Measurements from ENCODE around the gene ELOB. TPM values are rescaled to one million over a fixed set of nuclear protein-coding genes. Genes with fewer than 3 reads are reported as not detected.

The ELOB gene
- total RNA-seq, 1 experiment from 2014 or later, result 319 TPM

DNA sequence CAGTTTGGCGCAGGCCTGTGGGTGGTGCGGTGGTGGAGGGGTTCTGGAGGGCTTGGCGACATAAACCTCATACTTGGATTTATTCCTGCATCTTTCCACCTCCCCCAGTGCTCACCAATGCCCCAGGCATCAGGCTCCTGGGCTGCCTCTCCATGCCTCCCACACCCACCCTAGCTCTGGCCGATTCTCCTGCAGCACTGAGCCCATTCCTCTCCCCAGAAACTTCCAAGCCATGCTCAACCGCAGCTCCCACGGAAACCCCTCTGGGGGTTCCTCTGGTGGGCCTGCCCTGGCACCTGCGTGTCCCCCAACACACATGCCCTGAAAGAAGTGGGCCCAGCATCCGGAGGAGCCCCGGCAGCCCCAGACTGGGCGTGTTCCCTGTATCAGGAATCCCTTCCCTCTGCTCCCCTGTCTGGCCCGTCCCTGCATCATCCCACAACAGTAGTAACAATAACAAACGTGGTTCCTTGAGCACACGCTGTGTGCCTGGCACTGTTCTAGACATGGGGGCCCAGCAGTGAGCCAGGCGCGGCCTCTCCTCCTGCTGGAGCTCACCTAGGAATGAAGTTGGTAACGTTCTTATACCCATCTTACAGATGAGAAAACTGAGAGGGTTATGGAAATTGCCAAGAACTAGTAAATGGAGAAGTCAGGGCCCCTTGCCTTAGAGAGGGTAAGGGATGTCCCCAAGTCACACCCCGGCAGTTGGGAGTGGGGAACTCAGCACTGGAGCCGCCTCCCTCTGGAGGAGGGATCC, 42.3 kb upstream of the ELOB start:
- no peaks in the 10 kb centered on the region for H3K9me3 Mint-ChIP-seq
- H3K36me3 Mint-ChIP-seq (ENCODE audit: insufficient read depth in 1 of 3, low read depth in 3 of 3), result no peaks in the 10 kb centered on the region; a peak in 1 of 7 replicates
- Histone ChIP-seq H3K9ac (ENCODE audit: extremely low read depth, insufficient read length, low read length) (no peak overlapping the region), H3K4ac (ENCODE audit: low read depth, low read length) (no peak overlapping the region), H2BK120ac (ENCODE audit: low read depth, low read length, poor library complexity, severe bottlenecking) (no peak overlapping the region), H3K79me2 (ENCODE audit: insufficient read depth, low read length) (no peaks in the 10 kb centered on the region), H3T11ph (ENCODE audit: low read length) (no peak overlapping the region), H3K4me1 (ENCODE audit: insufficient read depth, low read length) (no peaks in the 10 kb centered on the region), H3K56ac (ENCODE audit: insufficient read length, low read depth, low read length) (no peak overlapping the region), H4K5ac (ENCODE audit: insufficient read length, low read depth, low read length) (no peak overlapping the region), H3K23ac (ENCODE audit: insufficient read length, low read depth, low read length) (no peak overlapping the region), H3K23me2 (ENCODE audit: insufficient read length, low read depth, low read length, poor library complexity, severe bottlenecking) (no peaks in the 10 kb centered on the region), H2AFZ (ENCODE audit: low read length) (no peak overlapping the region), H2AK5ac (ENCODE audit: insufficient read length, low read length) (no peak overlapping the region), H2BK20ac (ENCODE audit: low read depth, low read length, poor library complexity, severe bottlenecking) (no peak overlapping the region), H4K8ac (replicated peaks; ENCODE audit: insufficient read length, low read depth, low read length) (no peak overlapping the region), H3K4me2 (ENCODE audit: insufficient read depth, insufficient read length, low read length) (no peak overlapping the region), H3K18ac (ENCODE audit: insufficient read length, low read depth, low read length) (no peak overlapping the region), H3K9me3 (ENCODE audit: control insufficient read depth, low read depth, low read length) (no peaks in the 10 kb centered on the region), H3K27ac (ENCODE audit: insufficient read length, low read depth, low read length) (no peak overlapping the region), H4K91ac (ENCODE audit: insufficient read length, low read depth, low read length) (no peak overlapping the region), H3K27me3 (ENCODE audit: insufficient read depth, low read length) (no peaks in the 10 kb centered on the region), H2BK12ac (ENCODE audit: insufficient read length, low read depth, low read length) (no peak overlapping the region), H3K79me1 (ENCODE audit: insufficient read depth, low read depth, low read length, poor library complexity, severe bottlenecking) (no peaks in the 10 kb centered on the region), H3K14ac (ENCODE audit: insufficient read depth, low read length) (no peak overlapping the region; the same call in 1 of the 2 replicates), H4K20me1 (ENCODE audit: control insufficient read depth, insufficient read depth, insufficient read length) (no peaks in the 10 kb centered on the region), H2BK5ac (ENCODE audit: insufficient read length, low read length) (no peak overlapping the region), H2BK15ac (ENCODE audit: low read depth, low read length) (no peak overlapping the region)
- no CpG with 5 or more reads among the region's 18 CpGs for WGBS (ENCODE audit: extremely low coverage, insufficient read length, low lambda C conversion rate)
- H3K4me1 Mint-ChIP-seq, result no peaks in the 10 kb centered on the region; a peak in 1 of 4 replicates
- no peaks in the 10 kb centered on the region for H3K27me3 Mint-ChIP-seq (ENCODE audit: low read depth)
- no peak overlapping the region for H3K4me3 Mint-ChIP-seq
- DNase-seq, result no peak
- TF ChIP-seq CTCF (conservative IDR thresholded peaks at IDR 0.05), result no peak
- H3K27ac Mint-ChIP-seq, result no peak overlapping the region
